ENCODE measurements around the gene NUCB1. TPM values are rescaled to one million over a fixed set of nuclear protein-coding genes. Genes with fewer than 3 reads are reported as not detected.

Gene NUCB1
- total RNA-seq, 1 donor from 2014 or later: 160 TPM

DNA sequence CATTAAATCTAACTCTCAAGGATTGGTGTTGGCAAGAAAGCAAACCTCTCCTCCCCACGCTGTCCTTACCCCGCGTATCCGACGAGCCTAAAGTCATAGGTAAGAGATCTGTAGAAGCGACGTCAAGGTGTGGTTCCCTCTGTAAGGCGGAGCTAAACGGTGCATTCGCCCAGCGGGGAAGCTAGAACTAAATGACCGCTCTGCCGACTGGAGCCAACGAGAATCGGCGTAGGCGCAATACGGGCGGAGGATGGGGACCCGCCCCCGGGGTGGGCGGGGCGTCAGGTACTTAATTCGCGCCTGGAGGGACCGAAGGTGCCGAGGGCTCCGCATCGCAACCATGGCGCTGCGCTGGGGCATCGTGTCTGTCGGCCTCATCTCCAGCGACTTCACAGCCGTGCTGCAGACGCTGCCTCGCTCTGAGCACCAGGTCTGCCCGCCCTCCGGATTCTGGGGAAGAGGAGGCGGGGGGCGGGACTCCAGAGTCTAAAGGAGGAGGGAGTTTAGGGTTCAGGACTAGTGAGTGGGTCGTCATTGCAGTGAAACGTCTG lies 33.3 kb downstream of the NUCB1 start, which contains the start of gene DHDH:
TSS of gene DHDH (plus strand) at position 318 of the 551 bp plus-strand sequence. CDS start at position 341, 23 bp downstream.
- peak; percentile 84 for DNase-seq (ENCODE audit: low spot score)

DNA sequence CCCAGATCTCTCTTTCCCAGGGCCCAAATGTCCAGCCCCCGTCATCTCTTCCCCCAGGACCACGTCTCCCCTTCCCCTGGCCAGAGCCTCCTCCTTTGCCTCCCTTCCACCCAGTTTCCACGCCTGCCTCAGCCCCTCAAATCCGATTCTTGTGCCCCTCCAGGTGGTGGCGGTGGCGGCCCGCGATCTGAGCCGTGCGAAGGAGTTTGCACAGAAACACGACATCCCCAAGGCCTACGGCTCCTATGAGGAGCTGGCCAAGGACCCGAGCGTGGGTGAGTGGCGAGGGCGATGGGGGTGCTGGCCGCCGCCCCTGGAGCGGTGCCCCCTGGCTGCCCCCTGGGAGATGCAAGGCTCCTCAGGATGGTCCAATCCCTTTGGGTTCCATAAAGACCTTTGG lies 34.7 kb downstream of the NUCB1 start:
- no peak for DNase-seq (ENCODE audit: low spot score)

- no peak for DNase-seq (ENCODE audit: low spot score)
Measured at GRCh38 chr19:48935864-48936263, 35.8 kb downstream of the NUCB1 start.

- no peak for DNase-seq (ENCODE audit: low spot score)
Measured at GRCh38 chr19:48938256-48938655, 38.1 kb downstream of the NUCB1 start.

- no peak for DNase-seq (ENCODE audit: low spot score)
Measured at GRCh38 chr19:48940902-48941301, 40.8 kb downstream of the NUCB1 start.

GRCh38 chr19:48943081-48943480 lies 43.0 kb downstream of the NUCB1 start:
- DNase-seq (ENCODE audit: low spot score): no peak

DNA sequence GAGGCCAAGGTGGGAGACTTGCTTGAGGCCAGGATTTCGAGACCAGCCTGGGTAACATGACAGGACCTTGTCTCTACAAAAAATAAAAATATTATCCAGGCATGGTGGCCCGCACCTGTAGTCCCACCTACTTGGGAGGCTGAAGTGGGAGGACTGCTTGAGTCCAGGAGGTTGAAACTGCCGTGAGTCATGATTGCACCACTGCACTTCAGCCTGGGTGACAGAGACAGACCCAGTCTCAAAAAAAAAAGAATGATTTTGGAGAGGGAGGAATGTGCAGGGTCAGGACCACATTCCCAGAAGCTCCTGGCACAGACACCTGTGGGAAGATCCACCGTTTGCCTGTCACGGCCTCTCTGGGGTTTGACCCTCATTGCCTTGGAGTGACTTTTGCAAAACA lies 45.3 kb downstream of the NUCB1 start:
- DNase-seq (ENCODE audit: low spot score): no peak

GRCh38 chr19:48945817-48946216 lies 45.7 kb downstream of the NUCB1 start:
- no peak for DNase-seq (ENCODE audit: low spot score)

GRCh38 chr19:48946463-48947257 lies 46.5 kb downstream of the NUCB1 start:
- no peak for DNase-seq (ENCODE audit: low spot score)

DNA sequence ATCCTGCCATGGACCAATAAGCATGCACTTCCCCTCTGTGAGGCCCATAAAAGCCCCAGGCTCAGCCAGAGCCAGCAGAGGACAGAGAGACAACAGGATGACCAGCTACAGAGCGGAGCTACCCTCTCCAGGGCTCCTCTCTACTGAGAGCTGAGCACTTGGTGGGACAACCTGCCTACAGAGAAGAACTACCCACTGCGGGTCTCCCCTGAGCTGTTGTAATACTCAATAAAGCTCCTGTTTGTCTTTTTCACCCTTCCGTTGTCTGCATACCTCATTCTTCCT lies 47.1 kb downstream of the NUCB1 start:
- no peak for DNase-seq (ENCODE audit: low spot score)

- DNase-seq (ENCODE audit: low spot score): no peak
Measured at GRCh38 chr19:48950159-48950558, 50.0 kb downstream of the NUCB1 start.

DNA sequence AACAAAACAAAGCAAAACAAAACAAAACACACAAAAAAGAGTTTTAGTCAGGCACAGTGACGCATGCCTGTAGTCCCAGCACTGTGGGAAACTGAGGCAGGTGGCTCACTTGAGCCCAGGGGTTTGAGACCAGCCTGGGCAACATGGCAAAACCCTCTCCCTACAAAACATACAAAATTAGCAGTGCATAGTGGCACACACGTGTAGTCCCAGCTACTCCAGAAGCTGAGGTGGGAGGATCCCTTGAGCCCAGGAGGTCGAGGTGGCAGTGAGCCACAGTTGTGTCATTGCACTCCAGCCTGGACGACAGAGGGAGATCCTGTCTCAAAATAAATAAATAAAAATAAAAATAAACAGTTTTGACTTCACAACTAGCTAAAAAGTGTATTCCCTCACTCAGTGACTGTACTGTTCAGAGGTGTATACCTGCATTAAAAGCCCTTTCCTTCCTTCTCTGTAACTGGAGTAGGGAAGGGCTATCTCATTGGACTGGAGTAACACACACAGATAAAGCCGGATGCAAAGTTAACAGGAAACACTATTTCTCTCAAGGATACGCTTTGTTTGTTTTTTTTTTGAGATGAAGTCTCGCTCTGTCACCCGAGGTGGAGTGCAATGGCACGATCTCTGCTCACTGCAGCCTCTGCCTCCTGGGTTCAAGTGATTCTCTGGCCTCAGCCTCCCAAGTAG lies 50.9 kb downstream of the NUCB1 start:
- no peak for DNase-seq (ENCODE audit: low spot score)

GRCh38 chr19:48953141-48953540 lies 53.0 kb downstream of the NUCB1 start:
- DNase-seq (ENCODE audit: low spot score): no peak

GRCh38 chr19:48953990-48954594 lies 54.0 kb downstream of the NUCB1 start:
- DNase-seq (ENCODE audit: low spot score): no peak

- DNase-seq (ENCODE audit: low spot score): peak; percentile 97
Measured at GRCh38 chr19:48954595-48955307, 54.6 kb downstream of the NUCB1 start, which contains the start of gene BAX. Gene BAX (plus strand): TSS chr19:48954875. CDS start chr19:48954929, 54 bp downstream.

DNA sequence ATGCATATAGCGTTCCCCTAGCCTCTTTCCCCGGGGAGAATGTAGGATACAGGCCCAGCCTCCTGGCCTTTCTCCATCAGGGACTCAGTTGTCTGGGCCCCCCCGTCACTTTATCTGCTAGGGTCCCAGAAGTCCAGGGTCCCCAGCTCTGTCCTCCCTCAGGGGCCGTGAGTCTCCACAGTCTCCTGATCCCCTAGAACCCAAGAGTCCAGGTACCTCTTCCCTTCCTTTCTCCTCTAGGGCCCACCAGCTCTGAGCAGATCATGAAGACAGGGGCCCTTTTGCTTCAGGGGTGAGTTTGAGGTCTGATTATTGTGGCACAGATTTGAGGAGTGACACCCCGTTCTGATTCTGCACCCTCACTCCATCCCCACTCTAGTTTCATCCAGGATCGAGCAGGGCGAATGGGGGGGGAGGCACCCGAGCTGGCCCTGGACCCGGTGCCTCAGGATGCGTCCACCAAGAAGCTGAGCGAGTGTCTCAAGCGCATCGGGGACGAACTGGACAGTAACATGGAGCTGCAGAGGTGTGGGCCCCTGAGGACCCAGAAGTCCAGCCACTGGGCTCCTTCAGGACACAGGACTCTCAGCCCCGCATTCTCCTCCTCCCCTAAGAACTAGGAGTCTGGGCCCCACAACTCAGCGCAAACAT lies 55.3 kb downstream of the NUCB1 start:
- no peak for DNase-seq (ENCODE audit: low spot score)

DNA sequence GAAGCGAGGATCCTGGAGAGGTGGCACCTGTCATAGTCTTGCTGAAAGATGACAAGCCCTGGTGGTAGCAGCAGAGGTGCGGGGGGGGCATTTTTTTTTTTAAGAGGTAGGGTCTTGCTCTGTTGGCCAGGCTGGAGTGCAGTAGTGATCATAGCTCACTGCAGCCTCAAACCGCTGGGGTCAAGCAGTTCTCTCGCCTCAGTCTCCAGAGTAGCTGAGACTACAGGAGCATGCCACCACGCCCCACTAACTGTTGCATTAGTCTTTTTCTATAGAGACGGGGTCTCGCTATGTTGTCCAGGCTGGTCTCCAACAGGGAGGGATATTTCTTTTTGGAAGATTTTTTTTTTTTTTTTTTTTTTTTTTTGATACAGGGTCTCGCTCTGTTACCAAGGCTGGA lies 57.9 kb downstream of the NUCB1 start:
- DNase-seq (ENCODE audit: low spot score): no peak

- no peak for DNase-seq (ENCODE audit: low spot score)
Measured at GRCh38 chr19:48959341-48960239, 59.5 kb downstream of the NUCB1 start.

- DNase-seq (ENCODE audit: low spot score): no peak
Measured at GRCh38 chr19:48961051-48961649, 61.0 kb downstream of the NUCB1 start.

GRCh38 chr19:48961673-48962028 lies 61.5 kb downstream of the NUCB1 start:
- DNase-seq (ENCODE audit: low spot score): no peak
